GM20000 (cell line): ENCODE results near the gene METTL4.
A peak's percentile ranks its signal among the peaks of the same experiment; 100 is the strongest.

Experiments used
- DNase-seq: peaks from one replicate; pipeline ENCODE4 v3.0.0; 2012; ENCODE audit warnings: low spot score
- CTCF ChIP-seq: IDR thresholded peaks from 2 replicates; pipeline ENCODE4 v1.5.1; 2012; ENCODE audit warnings: mild to moderate bottlenecking, control low read depth; ENCODE audit errors: extremely low read depth, missing control alignments

METTL4 gene

GRCh38 chr18:2571200-2572170, at the start of gene METTL4, which contains the start of gene NDC80:
Gene METTL4, minus strand, starts transcription at chr18:2571505. Its CDS starts 4,289 bp downstream, at chr18:2567216.
Gene NDC80, plus strand, starts transcription at chr18:2571557. Its CDS starts 1,429 bp downstream, at chr18:2572986.
- DNase-seq: peak; percentile 82
- no peak for TF ChIP-seq CTCF

- no peak for TF ChIP-seq CTCF
- no peak for DNase-seq
Observed at GRCh38 chr18:2618009-2618408, 46.7 kb upstream of the METTL4 start.

- TF ChIP-seq CTCF: no peak
- no peak for DNase-seq
Observed at GRCh38 chr18:2617401-2617998, 46.2 kb upstream of the METTL4 start.

GRCh38 chr18:2612996-2613395, 41.7 kb upstream of the METTL4 start:
- no peak for DNase-seq
- TF ChIP-seq CTCF: no peak

- TF ChIP-seq CTCF: no peak
- no peak for DNase-seq
Observed at GRCh38 chr18:2610549-2610948, 39.2 kb upstream of the METTL4 start.

- no peak for DNase-seq
- TF ChIP-seq CTCF: no peak
Observed at GRCh38 chr18:2609604-2610003, 38.3 kb upstream of the METTL4 start.

- no peak for TF ChIP-seq CTCF
- no peak for DNase-seq
Observed at GRCh38 chr18:2606335-2606734, 35.0 kb upstream of the METTL4 start.
